Measurements from ENCODE around the gene TTC39C. TPM values are rescaled to one million over a fixed set of nuclear protein-coding genes. Genes with fewer than 3 reads are reported as not detected.
A peak's percentile ranks its signal among the peaks of the same experiment; 100 is the strongest.

TTC39C gene
- total RNA-seq, 1 donor from 2014 or later, result 29.2 TPM

DNA sequence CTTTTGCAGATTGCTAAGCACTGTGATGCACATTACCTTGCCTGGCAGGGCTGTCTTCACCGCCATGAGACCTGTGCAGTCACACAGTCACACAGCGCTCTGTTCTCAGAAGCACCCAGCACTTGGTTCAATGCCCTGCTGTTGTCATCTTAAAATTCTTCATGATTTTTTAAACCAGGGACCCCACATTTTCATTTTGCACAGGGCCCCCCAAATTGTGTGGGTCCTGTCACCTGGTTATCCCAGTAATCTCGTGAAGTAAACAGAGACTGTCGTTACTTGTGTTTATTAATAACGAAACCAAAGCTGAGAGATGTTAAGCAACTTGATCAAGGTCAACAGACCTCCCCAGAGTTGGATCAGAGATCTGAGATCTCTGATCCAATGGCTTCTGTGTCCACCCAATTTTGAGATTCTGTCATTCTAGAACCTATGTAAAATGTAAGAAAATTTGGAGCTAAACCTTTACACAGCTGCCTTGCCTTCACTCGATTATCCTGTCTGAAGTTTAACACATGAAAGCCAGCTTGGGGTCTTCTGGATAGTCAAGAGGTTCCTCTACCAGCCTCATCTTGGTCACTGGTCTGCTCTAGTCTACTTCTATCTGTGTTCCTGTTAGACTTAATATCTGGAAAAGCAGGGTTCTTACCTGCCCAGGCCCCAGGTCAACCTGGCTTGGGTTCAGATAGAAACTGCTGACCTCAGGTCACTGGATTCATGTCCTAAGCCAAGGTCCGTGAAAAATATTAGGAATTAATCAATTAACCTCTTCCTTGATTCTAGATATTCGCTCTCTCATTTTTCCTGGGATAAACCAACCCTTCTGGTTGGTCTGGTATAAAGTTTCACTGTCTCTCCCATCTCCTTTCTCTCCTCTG is 13.7 kb upstream of the TTC39C start:
- H3K27me3 Mint-ChIP-seq, result peaks cover 2% of the 10 kb centered on the region
- H3K27ac Mint-ChIP-seq, result no peak overlapping the region
- peaks cover 27% of the 10 kb centered on the region for H3K4me1 Mint-ChIP-seq
- no peak for DNase-seq
- no peak overlapping the region for H3K4me3 Mint-ChIP-seq
- intact Hi-C loops (cut with micrococcal nuclease), result no loop called here
- H3K36me3 Mint-ChIP-seq (ENCODE audit: low read depth), result no peaks in the 10 kb centered on the region
- peaks cover 8% of the 10 kb centered on the region for H3K9me3 Mint-ChIP-seq

DNA sequence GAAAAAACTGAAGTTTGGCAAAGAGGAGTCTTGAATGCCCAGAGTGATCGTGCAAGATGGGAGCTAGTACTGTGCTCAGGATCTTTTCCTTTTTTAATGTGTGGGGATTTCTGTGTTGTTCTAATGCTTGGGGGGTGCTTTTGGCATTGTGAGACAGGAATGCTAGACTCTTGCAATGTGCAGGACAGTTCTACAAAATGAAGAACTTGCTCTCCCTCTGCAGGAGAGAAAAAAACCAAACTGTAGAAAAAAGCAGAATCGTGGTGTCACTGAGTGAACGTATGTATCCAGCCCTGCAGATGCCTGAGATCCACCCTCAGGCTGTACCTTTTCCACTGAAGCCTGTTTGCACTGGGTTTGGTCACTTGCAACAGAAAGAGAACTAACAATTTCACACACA is 12.1 kb upstream of the TTC39C start:
- no peak overlapping the region for H3K27ac Mint-ChIP-seq
- no peaks in the 10 kb centered on the region for H3K36me3 Mint-ChIP-seq (ENCODE audit: low read depth)
- no peak overlapping the region for H3K4me3 Mint-ChIP-seq
- H3K9me3 Mint-ChIP-seq, result peaks cover 8% of the 10 kb centered on the region
- peaks cover 31% of the 10 kb centered on the region for H3K4me1 Mint-ChIP-seq
- DNase-seq, result no peak
- intact Hi-C loops (cut with micrococcal nuclease), result no loop called here
- H3K27me3 Mint-ChIP-seq, result peaks cover 2% of the 10 kb centered on the region

DNA sequence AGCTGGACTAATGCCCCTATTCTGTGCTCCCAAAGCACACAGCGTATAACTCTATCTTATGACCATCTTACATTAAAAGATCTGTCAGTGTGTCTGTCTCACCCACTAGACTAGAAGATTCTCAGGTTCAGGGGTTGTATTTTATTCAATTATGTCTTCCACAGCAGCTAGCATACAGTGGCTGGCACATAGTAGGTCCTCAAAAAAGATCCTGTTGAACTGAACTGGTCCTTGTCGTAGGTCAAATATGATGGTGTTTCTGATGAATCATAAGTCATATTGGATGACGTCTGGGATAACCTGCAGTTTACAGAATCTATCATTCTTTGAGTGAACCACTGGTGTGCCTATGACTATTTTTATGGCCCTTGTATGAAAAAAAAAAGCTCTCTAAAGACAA is 11.3 kb upstream of the TTC39C start:
- no peaks in the 10 kb centered on the region for H3K36me3 Mint-ChIP-seq (ENCODE audit: low read depth)
- H3K27me3 Mint-ChIP-seq, result peaks cover 2% of the 10 kb centered on the region
- H3K9me3 Mint-ChIP-seq, result peaks cover 8% of the 10 kb centered on the region
- H3K4me3 Mint-ChIP-seq, result no peak overlapping the region
- intact Hi-C loops (cut with micrococcal nuclease), result no loop called here
- H3K4me1 Mint-ChIP-seq, result peaks cover 35% of the 10 kb centered on the region
- DNase-seq, result no peak
- H3K27ac Mint-ChIP-seq, result no peak overlapping the region

DNA sequence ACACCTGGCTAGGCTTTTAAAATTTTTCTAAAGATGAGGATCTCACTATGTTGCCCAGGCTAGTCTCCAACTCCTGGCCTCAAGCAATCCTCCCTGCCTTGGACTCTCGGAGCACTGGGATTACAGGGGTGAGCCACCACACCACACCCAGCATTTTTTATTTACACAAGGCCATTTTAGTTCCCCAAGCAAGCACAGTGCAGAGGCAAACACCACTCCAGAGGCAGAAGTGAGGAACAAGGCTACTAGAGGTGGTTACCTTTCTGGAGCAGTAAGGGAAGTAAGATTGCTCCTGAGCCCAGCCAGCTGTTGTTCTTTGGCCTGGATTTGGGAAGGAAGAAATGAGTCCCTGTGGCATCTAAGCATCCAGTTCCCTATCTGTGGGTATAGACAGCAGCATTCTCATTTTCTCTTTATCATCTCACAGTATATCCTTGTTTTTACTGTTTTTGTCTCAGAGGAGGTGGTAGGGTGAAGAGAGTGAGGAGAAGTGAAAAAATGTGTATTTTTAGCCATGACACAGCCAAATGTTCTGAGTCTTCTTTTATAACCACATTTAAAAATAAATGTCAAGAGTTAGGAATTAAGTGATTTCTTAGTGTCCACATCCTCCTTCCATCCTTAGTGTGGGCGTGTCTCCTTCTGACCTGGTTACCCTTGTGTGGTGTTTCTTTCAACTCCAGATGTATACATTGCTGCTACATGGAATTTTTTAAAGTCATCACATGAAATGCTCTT is 10.5 kb upstream of the TTC39C start:
- Mint-ChIP-seq H3K36me3 (ENCODE audit: low read depth) (no peaks in the 10 kb centered on the region), H3K27me3 (peaks cover 2% of the 10 kb centered on the region), H3K27ac (no peak overlapping the region), H3K4me1 (peaks cover 43% of the 10 kb centered on the region), H3K9me3 (peaks cover 8% of the 10 kb centered on the region), H3K4me3 (no peak overlapping the region)
- no peak for DNase-seq
- intact Hi-C loops (cut with micrococcal nuclease), result no loop called here

DNA sequence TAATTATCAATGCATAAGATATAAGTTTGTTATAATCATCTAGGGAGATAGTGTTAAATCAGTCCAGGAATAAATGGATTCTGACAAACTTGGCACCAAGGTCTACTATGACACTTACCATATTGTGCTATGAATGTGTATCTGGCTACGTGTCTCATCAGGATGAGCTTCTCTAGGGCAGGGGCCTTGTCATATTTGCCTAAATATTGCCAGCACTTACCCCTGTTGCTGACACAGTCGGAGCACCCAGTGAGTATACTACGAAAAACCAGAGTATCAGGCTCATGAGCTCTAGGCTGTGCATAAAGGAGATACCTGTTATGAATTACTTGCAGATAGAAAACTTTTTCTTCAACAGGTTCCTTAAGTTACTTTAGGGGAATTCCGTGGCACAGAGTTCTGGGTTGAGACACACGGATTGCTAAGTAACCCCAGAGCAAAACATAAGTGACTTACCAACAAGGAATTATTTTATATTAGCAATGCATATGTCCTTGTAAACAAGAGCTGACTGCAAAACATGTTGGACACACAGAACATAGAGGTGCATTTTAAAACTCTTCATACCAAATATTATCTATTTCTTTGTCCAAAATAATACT is 7.7 kb upstream of the TTC39C start:
- H3K9me3 Mint-ChIP-seq, result peaks cover 4% of the 10 kb centered on the region
- no peak overlapping the region for H3K4me3 Mint-ChIP-seq
- H3K36me3 Mint-ChIP-seq (ENCODE audit: low read depth), result no peaks in the 10 kb centered on the region
- intact Hi-C loops (cut with micrococcal nuclease), result no loop called here
- peaks cover 2% of the 10 kb centered on the region for H3K27me3 Mint-ChIP-seq
- peaks cover 63% of the 10 kb centered on the region for H3K4me1 Mint-ChIP-seq
- DNase-seq, result no peak
- H3K27ac Mint-ChIP-seq, result no peak overlapping the region

DNA sequence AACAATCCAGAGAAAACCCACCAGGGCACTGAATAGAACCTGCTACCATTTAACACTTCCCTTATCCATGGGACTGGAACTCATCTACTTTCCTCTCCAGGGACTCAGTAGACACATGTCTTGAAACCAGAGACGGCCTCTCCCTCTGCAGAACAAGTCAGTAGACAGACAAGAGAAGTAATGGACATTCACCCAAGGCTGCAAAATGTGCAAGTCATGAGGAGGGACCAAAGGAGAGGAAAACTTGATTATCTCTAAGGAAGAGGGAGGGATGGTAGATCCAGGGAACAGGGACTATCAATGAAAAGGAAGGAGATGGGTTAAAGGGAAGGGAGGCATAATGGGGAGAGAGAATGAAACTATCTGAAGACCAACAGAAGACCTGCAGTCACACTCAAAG is 5.3 kb upstream of the TTC39C start:
- Mint-ChIP-seq H3K9me3 (no peaks in the 10 kb centered on the region), H3K27ac (no peak overlapping the region), H3K27me3 (no peaks in the 10 kb centered on the region), H3K4me1 (peaks cover 61% of the 10 kb centered on the region), H3K4me3 (peak overlapping the region; percentile 22), H3K36me3 (ENCODE audit: low read depth) (no peaks in the 10 kb centered on the region)
- DNase-seq, result peak; percentile 59
- intact Hi-C loops (cut with micrococcal nuclease), result loop anchor here (2.0 kb wide), 1 partner anchor 16 kb away; no protein-coding TSS in a partner anchor

DNA sequence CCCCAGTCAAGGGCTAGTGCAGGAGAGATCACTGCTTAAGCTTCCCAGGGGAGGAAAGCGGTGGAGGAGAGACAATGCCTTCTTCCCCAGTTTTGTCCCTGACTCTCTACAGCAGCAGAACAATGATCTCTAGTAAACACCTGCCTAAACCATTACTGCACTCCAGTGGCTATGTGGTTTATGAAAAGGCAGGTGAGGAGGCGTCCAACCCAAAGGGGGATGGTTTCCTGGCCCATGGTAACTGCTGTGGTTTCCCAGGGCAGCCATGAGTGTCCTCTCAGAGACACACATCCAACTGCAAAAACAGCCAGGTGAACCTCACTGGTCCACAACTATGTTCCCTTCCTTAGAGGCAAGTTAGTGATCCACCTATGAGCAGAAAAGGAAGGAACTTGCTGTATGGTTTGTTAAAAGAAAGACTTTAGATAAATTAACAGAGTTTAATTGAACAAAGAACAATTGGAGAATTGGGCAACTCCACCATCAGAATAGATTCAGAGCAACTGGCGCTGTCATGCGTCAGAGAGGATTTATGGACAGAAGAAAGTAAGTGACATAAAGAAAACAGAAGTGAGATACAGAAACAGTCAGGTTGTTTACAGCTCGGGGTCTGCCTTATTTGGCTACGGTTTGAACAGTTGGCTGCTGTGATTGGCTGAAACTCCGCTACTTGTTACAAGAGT is 4.8 kb upstream of the TTC39C start:
- Mint-ChIP-seq H3K27me3 (no peaks in the 10 kb centered on the region), H3K27ac (peak overlapping the region; percentile 57), H3K4me3 (peak overlapping the region; percentile 22), H3K36me3 (ENCODE audit: low read depth) (no peaks in the 10 kb centered on the region), H3K4me1 (peaks cover 56% of the 10 kb centered on the region), H3K9me3 (no peaks in the 10 kb centered on the region)
- intact Hi-C loops (cut with micrococcal nuclease), result loop anchor here (2.0 to 10.0 kb wide), 5 partner anchors 17 to 555 kb away; partner anchors contain the start of gene RIOK3
- DNase-seq, result peak; percentile 82

DNA sequence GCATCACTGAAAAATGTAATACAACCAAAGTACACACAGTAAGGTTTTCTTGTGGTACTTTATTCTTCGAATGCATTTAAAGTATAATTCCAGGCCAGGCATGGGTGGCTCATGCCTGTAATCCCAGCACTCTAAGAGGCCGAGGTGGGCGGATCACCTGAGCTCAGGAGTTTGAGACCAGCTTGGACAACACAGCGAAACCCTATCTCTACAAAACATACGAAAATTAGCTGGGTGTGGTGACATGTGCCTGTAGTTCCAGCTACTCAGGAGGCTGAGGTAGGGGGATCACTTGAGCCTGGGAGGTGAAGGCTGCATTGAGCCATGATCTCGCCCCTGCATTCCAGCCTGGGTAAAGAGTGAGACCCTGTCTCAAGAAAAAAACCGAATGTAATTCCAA is 3.9 kb upstream of the TTC39C start:
- Mint-ChIP-seq H3K27me3 (no peaks in the 10 kb centered on the region), H3K27ac (peak overlapping the region; percentile 87), H3K9me3 (no peaks in the 10 kb centered on the region), H3K4me1 (peaks cover 61% of the 10 kb centered on the region), H3K4me3 (peak overlapping the region; percentile 69), H3K36me3 (ENCODE audit: low read depth) (peaks cover 2% of the 10 kb centered on the region)
- intact Hi-C loops (cut with micrococcal nuclease), result loop anchor here (2.0 to 10.0 kb wide), 4 partner anchors 68 to 556 kb away; partner anchors contain the start of gene RIOK3
- DNase-seq, result no peak

DNA sequence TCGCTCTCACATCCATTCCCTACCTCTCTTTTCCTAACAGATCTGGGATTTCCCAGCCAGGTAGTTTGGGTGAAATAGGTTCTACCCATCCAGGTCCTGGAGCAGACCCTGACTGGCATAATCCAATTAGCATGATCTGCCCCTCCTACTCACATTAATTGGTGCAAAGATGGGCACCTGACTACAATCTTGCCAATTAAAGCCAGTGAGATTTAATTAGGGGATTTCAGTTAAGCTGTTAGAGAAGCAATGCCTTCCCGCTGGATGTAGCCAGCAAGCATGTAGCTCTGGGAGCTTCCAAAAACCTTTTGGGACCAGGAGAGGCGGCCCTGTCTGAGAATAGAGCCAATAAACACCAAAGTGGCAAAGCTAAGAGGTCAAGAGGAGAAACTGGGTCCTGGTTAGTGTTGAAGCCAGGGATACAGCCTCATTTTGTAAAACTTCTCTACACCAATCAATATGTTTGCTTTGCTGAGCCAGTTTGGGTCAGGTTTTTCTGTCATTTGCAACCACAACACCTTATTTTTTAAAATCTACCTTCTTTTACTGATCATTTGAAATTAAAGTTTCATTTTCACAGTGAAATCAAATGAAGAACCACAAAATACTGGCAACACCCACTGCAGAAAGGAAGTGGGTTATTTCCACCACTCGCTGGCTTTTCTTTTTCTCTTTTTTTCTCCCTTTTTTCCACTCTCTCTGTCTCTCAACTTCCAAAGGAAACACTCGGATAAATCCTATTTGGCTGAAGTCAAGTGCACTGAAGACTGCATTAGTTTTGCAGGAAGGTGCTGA is 3.2 kb upstream of the TTC39C start:
- intact Hi-C loops (cut with micrococcal nuclease), result loop anchor here (2.0 to 10.0 kb wide), 4 partner anchors 69 to 557 kb away; partner anchors contain the start of gene RIOK3
- no peaks in the 10 kb centered on the region for H3K9me3 Mint-ChIP-seq
- H3K36me3 Mint-ChIP-seq (ENCODE audit: low read depth), result peaks cover 4% of the 10 kb centered on the region
- H3K4me1 Mint-ChIP-seq, result peaks cover 66% of the 10 kb centered on the region
- DNase-seq, result peak; percentile 81
- no peaks in the 10 kb centered on the region for H3K27me3 Mint-ChIP-seq
- peak overlapping the region; percentile 69 for H3K4me3 Mint-ChIP-seq
- H3K27ac Mint-ChIP-seq, result peak overlapping the region; percentile 87

DNA sequence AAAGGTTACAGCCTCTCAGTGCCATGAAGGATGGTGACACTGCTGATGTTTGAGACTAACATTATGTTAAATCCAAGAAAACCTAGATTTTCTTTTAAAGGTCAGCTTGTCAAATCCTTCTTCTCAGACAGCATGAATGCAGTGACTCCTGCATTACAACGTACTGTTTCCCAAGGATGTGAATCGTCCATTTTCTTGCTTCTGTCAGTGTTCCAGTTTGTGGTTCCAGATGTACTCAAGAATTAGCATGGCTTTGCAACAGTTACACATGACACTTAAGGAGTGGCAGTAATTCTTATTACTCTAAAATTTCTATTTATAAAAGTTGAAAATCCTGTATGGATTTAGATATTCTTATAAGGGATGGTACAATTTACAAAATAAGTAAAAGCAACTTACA is 1.5 kb upstream of the TTC39C start:
- Mint-ChIP-seq H3K4me1 (peaks cover 75% of the 10 kb centered on the region), H3K4me3 (peak overlapping the region; percentile 69), H3K27me3 (no peaks in the 10 kb centered on the region), H3K36me3 (ENCODE audit: low read depth) (peaks cover 14% of the 10 kb centered on the region), H3K27ac (peak overlapping the region; percentile 87), H3K9me3 (no peaks in the 10 kb centered on the region)
- intact Hi-C loops (cut with micrococcal nuclease), result loop anchor here (5.0 to 10.0 kb wide), 3 partner anchors 186 to 558 kb away; partner anchors contain the start of gene RIOK3
- DNase-seq, result no peak

DNA sequence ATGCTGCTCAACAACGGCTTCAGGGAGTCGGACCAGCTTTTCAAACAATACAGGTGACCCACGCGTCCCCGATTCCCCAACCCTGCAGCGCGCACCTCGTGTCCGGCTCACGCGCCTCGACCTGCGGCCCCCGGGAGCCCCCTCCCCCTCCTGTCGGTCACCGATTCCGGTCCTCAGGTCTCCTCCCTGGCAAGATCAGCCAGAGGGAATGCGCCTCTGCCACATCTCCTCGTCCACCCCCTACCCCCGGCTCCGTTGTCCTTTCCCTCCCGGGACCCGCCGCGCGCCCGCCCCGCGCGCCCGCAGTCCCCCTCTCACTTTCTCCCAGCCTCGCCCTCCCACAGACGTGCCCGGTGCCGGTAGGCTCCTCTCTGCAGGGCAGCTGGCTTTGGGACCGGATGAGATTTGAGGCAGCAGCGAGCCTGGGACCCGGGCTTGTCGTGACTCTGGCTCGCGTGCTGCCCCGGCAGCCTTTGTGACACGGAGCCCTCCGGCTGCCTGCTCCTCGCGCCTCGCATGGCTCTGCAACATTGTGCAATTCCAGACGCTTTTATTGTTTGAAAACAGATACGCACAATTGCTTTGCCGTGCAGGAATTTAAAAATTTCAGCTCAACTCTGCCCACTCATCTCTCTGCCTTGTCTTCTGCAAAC is 558 bp downstream of the TTC39C start:
- H3K4me1 Mint-ChIP-seq, result peaks cover 73% of the 10 kb centered on the region
- peak overlapping the region; percentile 93 for H3K27ac Mint-ChIP-seq
- peaks cover 22% of the 10 kb centered on the region for H3K36me3 Mint-ChIP-seq (ENCODE audit: low read depth)
- intact Hi-C loops (cut with micrococcal nuclease), result loop anchor here (1.0 to 10.0 kb wide), 8 partner anchors 42 to 560 kb away; partner anchors contain the start of genes NPC1, RIOK3 and RMC1
- no peaks in the 10 kb centered on the region for H3K27me3 Mint-ChIP-seq
- peak overlapping the region; percentile 94 for H3K4me3 Mint-ChIP-seq
- H3K9me3 Mint-ChIP-seq, result no peaks in the 10 kb centered on the region
- peak; percentile 87 for DNase-seq
